ENCODE results near the gene PPP2R3B. TPM values are rescaled to one million over a fixed set of nuclear protein-coding genes. Genes with fewer than 3 reads are reported as not detected.

Gene PPP2R3B
- total and polyA plus RNA-seq, 2 of the 4 experiments (the other 2 are of a cell fraction), result 13.2 to 13.3 TPM

DNA sequence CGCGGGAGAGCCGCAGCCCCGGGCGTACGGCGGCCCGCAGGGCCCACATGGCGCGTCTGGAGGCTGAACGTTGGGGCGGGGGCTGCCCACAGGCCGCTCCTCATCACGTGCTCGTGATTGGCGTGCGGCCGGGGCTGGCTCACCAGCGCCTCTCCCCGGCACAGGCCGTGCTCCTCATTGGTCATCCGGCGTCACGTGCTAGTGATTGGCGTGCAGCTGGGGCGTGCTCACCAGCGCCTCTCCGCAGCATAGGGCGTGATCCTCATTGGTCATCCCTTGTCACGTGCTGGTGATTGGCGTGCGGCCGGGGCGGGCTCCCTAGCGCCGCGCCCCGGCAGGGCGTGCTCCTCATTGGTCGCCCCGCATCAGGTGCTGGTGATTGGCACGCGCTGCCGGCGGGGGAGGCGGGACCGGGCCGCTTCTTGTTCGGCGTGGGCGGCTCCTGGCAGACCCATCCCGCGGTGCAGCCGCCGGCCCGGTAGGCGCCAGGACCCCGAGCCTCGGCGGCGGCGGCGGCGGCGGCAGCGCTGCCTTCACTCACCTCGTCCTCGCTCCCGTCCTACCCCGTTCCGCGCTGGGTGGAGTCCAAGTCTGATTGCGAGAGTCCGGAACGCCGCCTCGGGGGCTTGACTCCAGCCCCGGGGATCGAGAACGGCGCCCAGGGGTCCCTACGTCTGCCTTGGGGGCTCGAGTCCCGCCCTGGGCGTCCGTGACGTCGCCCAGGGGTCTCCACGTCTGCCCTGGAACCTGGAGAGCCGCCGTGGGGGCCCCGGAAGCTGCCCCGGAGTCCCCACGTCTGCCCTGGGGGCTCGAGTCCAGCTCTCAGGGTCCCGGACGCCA is 67.7 kb downstream of the PPP2R3B start, which contains the start of gene GTPBP6:
GTPBP6 (minus strand) TSS at position 58 of the 840 bp plus-strand sequence; CDS start at position 49, 9 bp downstream.
- Histone ChIP-seq H3K23ac (ENCODE audit: low read depth, low read length) (peak within 1 kb of the TSS; percentile 63), H3K27ac (ENCODE audit: insufficient read depth, low read length) (peak within 1 kb of the TSS; percentile 82), H2AK9ac (replicated peaks; ENCODE audit: low read depth, low read length, poor library complexity) (peak within 1 kb of the TSS; percentile 99), H2BK5ac (ENCODE audit: low read depth, low read length, poor library complexity, severe bottlenecking) (peak within 1 kb of the TSS; percentile 66), H2AFZ (replicated peaks; ENCODE audit: low read length, poor library complexity) (peak within 1 kb of the TSS; percentile 98), H2BK20ac (ENCODE audit: low read depth, low read length) (no peak within 1 kb of the TSS), H3K27me3 (ENCODE audit: control insufficient read depth, insufficient read depth, low read length) (no peaks in the 10 kb centered on the region), H3K56ac (ENCODE audit: extremely low read depth, insufficient read depth, low read length) (peak within 1 kb of the TSS; percentile 51), H3K14ac (replicated peaks; ENCODE audit: low read depth, low read length) (peak within 1 kb of the TSS; percentile 75), H3K4me3 (ENCODE audit: insufficient read depth, low read depth, low read length) (peak within 1 kb of the TSS; percentile 82), H2BK15ac (ENCODE audit: low read depth, low read length) (no peak within 1 kb of the TSS), H3K9me1 (ENCODE audit: insufficient read depth, low read length) (no peaks in the 10 kb centered on the region), H3K4me2 (ENCODE audit: low read depth, low read length) (peak within 1 kb of the TSS; percentile 88), H4K8ac (ENCODE audit: low read depth in 2 of 2, low read length in 2 of 2) (peak within 1 kb of the TSS in 1 of 2 experiments; percentile 83; a peak in 1 of 4 replicates), H3K9me3 (ENCODE audit: control insufficient read depth, insufficient read depth, low read length) (no peaks in the 10 kb centered on the region), H4K20me1 (ENCODE audit: insufficient read depth, low read length) (no peaks in the 10 kb centered on the region), H3K79me1 (ENCODE audit: low read depth in 1 of 2, low read length in 2 of 2) (peaks cover 0 to 13% of the 10 kb centered on the region in 2 experiments; a peak in 2 of 4 replicates), H3K4me1 (ENCODE audit: control insufficient read depth, insufficient read depth, low read length) (peaks cover 2% of the 10 kb centered on the region; the same call in 1 of the 2 replicates), H4K91ac (ENCODE audit: insufficient read depth, low read depth, low read length) (peak within 1 kb of the TSS; percentile 40), H3K18ac (ENCODE audit: low read depth, low read length) (no peak within 1 kb of the TSS), H4K5ac (ENCODE audit: low read depth, low read length) (peak within 1 kb of the TSS; percentile 5; the same call in 1 of the 2 replicates), H2AK5ac (ENCODE audit: low read depth, low read length) (peak within 1 kb of the TSS; percentile 22; the same call in 1 of the 2 replicates), H2BK120ac (ENCODE audit: low read depth, low read length) (no peak within 1 kb of the TSS; the same call in 1 of the 2 replicates), H3K4ac (ENCODE audit: low read depth, low read length) (peak within 1 kb of the TSS; percentile 84), H3K9ac (ENCODE audit: low read depth, low read length) (peak within 1 kb of the TSS; percentile 80), H3K36me3 (ENCODE audit: control insufficient read depth, insufficient read depth, low read length) (peaks cover 14% of the 10 kb centered on the region)
- TF ChIP-seq, protein P1, sequence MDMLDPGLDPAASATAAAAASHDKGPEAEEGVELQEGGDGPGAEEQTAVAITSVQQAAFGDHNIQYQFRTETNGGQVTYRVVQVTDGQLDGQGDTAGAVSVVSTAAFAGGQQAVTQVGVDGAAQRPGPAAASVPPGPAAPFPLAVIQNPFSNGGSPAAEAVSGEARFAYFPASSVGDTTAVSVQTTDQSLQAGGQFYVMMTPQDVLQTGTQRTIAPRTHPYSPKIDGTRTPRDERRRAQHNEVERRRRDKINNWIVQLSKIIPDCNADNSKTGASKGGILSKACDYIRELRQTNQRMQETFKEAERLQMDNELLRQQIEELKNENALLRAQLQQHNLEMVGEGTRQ (IDR thresholded peaks at IDR 0.05; ENCODE audit: low read depth, low read length), result peak; percentile 99
- TF ChIP-seq FOS (IDR thresholded peaks at IDR 0.05; ENCODE audit: low read depth, low read length), result peak; percentile 96
- TF ChIP-seq BHLHE40 (IDR thresholded peaks at IDR 0.05; ENCODE audit: low read depth, low read length), result peak; percentile 96
- peak; percentile 79 for TF ChIP-seq POLR2A (IDR thresholded peaks at IDR 0.05; ENCODE audit: low read depth, low read length)
- TF ChIP-seq SMC3 (IDR thresholded peaks at IDR 0.05; ENCODE audit: low read depth, low read length), result no peak
- no peak for TF ChIP-seq MAFK (IDR thresholded peaks at IDR 0.05; ENCODE audit: low read depth, low read length)
- peak; percentile 73 for TF ChIP-seq MAZ (IDR thresholded peaks at IDR 0.05; ENCODE audit: borderline replicate concordance, low read depth, low read length)
- TF ChIP-seq CHD1 (IDR thresholded peaks at IDR 0.05; ENCODE audit: low read depth, low read length), result 0 out of 2 replicates have a peak, but pooled peaks have one; percentile 46
- peak; percentile 70; the same call in 1 of the 2 replicates for TF ChIP-seq MXI1 (IDR thresholded peaks at IDR 0.05; ENCODE audit: borderline replicate concordance, low read depth, low read length)
- TF ChIP-seq, protein P2, sequence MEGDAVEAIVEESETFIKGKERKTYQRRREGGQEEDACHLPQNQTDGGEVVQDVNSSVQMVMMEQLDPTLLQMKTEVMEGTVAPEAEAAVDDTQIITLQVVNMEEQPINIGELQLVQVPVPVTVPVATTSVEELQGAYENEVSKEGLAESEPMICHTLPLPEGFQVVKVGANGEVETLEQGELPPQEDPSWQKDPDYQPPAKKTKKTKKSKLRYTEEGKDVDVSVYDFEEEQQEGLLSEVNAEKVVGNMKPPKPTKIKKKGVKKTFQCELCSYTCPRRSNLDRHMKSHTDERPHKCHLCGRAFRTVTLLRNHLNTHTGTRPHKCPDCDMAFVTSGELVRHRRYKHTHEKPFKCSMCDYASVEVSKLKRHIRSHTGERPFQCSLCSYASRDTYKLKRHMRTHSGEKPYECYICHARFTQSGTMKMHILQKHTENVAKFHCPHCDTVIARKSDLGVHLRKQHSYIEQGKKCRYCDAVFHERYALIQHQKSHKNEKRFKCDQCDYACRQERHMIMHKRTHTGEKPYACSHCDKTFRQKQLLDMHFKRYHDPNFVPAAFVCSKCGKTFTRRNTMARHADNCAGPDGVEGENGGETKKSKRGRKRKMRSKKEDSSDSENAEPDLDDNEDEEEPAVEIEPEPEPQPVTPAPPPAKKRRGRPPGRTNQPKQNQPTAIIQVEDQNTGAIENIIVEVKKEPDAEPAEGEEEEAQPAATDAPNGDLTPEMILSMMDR (conservative IDR thresholded peaks at IDR 0.05; ENCODE audit: low read depth, low read length), result peak; percentile 47
- intact Hi-C loops (cut with micrococcal nuclease) (no loop called here), dilution Hi-C loops (cut with HindIII; ENCODE audit: low sequenced_read_pairs, unreplicated experiment) (no loop called here), in situ Hi-C loops (cut with MboI; ENCODE audit: low sequenced_read_pairs) (no loop called here)
- ChIA-PET POLR2A (ENCODE audit: unreplicated experiment) (no interaction called here), CTCF (no interaction called here)
- DNase-seq, result peak; percentile 100
- peak; percentile 80 for ATAC-seq (ENCODE audit: low read depth)
- BruUV-seq (replicated peaks), result no TSS peak
- 0% methylated on average over 55 of the region's 97 CpGs; no CpG with 5 or more reads in 1 of the 2 experiments for WGBS, 2 experiments (ENCODE audit: extremely low coverage in 2 of 2, insufficient read length in 1 of 2)
